Measurements from ENCODE around the gene CDC42BPB. TPM values are rescaled to one million over a fixed set of nuclear protein-coding genes. Genes with fewer than 3 reads are reported as not detected.

Gene CDC42BPB
- total and polyA plus RNA-seq, 2 of the 13 experiments (the other 11 are each of a cell fraction or from before 2014, with no cell fraction given), result 19.7 to 32.3 TPM

DNA sequence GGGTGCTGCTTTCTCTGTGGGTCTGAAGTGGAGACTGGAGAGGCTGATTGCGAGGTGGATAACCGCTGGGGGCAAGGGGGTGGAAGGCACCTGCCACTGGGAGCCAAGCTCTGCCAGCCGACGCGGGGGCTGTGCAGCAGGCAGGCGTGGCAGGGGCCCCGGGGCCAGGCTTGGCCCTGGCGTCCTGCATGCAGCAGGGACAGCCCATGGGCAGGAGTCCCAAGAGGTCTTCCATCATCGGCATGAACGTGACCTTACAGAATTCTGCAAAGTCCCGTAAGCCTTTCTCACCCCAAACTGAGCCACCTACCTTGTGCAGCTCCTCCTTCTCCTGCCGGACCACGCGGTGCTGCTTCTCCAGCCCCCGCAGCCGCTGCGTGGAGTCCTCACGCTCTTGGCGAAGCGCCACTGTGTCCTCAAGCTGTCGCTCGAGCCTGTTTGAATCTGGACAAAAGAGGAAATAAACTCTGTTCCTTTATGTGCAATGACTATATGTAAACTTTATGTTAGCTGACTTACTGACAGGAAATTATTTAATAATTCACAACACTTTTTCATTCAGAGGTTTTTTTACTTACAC lies 83.6 kb downstream of the CDC42BPB start:
- intact Hi-C loops (cut with micrococcal nuclease; ENCODE audit: unreplicated experiment), result no loop called here
- H3K9ac ChIP-seq (ENCODE audit: insufficient read depth, low read depth, low read length), result no peak overlapping the region
- in situ Hi-C loops (cut with HindIII; ENCODE audit: extremely low pct_ligation_motif_present, low pct_unique_long_range_greater_than_20kb), result no loop called here
- DNase-seq (ENCODE audit: low spot score) (no peak), ATAC-seq (no peak), FAIRE-seq (no peak)
- H2AFZ ChIP-seq (ENCODE audit: low read length), result no peak overlapping the region
- H3K4me3 ChIP-seq (replicated peaks in 1 of 3; ENCODE audit: insufficient read depth in 1 of 3, low read depth in 2 of 3, low read length in 3 of 3), result no peak overlapping the region
- no peak overlapping the region for H3K4me2 ChIP-seq (ENCODE audit: low read depth, low read length)
- H3K9me3 ChIP-seq (ENCODE audit: low read length), result no peaks in the 10 kb centered on the region
- no peaks in the 10 kb centered on the region for H4K20me1 ChIP-seq (ENCODE audit: insufficient read depth, low read length)
- H3K79me2 ChIP-seq (ENCODE audit: insufficient read depth, low read length), result no peaks in the 10 kb centered on the region
- H3K4me1 ChIP-seq (ENCODE audit: insufficient read depth, low read length), result no peaks in the 10 kb centered on the region
- peaks cover 28 to 73% of the 10 kb centered on the region in 2 experiments; a peak in 4 of 5 replicates for H3K36me3 ChIP-seq (replicated peaks in 1 of 2; ENCODE audit: control insufficient read depth in 1 of 2, insufficient read depth in 2 of 2, low read length in 2 of 2)
- CTCF ChIA-PET (ENCODE audit: low intra/inter-chr PET ratio, low total read pairs), result no interaction called here
- H3K27ac ChIP-seq (ENCODE audit: extremely low read length, insufficient read depth, low read length), result no peak overlapping the region
- no peak for TF ChIP-seq UBTF (CRISPR knock-in tag; IDR thresholded peaks at IDR 0.05)
- POLR2A ChIA-PET, result no interaction called here
- BruUV-seq (replicated peaks), result no TSS peak
- WGBS (ENCODE audit: low lambda C conversion rate), result 98% methylated on average over 20 of the region's 22 CpGs
- H3K27me3 ChIP-seq (ENCODE audit: control insufficient read depth in 1 of 2, insufficient read depth in 2 of 2, low read length in 2 of 2), result no peaks in the 10 kb centered on the region; a peak in 1 of 5 replicates

DNA sequence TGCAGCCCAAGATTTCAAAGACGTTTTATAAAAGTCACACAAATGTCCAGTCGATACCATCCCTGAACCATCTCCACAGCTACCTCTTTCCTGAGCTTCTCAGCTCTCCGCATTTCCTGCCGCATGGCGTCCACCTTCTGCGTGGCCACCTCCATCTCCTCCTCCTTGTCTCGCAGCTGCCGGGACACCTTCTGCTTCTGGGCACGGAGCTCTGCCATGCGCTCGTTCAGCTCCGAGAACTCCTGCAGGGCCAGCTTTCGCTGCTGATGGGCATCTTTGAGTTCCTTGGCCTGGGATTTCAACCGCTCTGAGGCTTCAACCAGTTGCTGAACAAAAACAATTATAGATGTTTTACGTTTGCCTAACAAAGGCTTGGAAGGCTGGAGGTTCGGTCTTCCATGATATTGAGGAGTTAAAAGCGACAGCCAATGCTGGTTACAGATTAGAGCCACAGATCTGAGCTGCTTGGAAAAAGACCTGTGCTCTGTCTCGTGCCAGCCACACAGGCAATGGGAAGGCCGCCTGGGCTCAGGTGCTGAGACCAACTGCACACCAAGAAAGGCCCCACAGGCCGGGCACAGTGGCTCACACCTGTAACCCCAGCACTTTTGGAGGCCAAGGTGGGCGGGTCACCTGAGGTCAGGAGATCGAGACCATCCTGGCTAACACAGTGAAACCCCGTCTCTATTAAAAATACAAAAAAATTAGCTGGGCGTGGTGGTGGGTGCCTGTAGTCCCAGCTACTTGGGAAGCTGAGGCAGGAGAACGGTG lies 85.3 kb downstream of the CDC42BPB start:
- CTCF ChIA-PET (ENCODE audit: low intra/inter-chr PET ratio, low total read pairs), result no interaction called here
- H4K20me1 ChIP-seq (ENCODE audit: insufficient read depth, low read length), result no peaks in the 10 kb centered on the region
- ATAC-seq (no peak), FAIRE-seq (no peak), DNase-seq (ENCODE audit: low spot score) (no peak)
- H3K4me3 ChIP-seq (replicated peaks in 1 of 3; ENCODE audit: insufficient read depth in 1 of 3, low read depth in 2 of 3, low read length in 3 of 3), result no peak overlapping the region
- no peak overlapping the region for H3K4me2 ChIP-seq (ENCODE audit: low read depth, low read length)
- no peaks in the 10 kb centered on the region for H3K4me1 ChIP-seq (ENCODE audit: insufficient read depth, low read length)
- no peak overlapping the region for H2AFZ ChIP-seq (ENCODE audit: low read length)
- H3K79me2 ChIP-seq (ENCODE audit: insufficient read depth, low read length), result no peaks in the 10 kb centered on the region
- no peak for TF ChIP-seq ZNF850 (CRISPR knock-in tag; conservative IDR thresholded peaks at IDR 0.05)
- no peak for TF ChIP-seq ZFY (CRISPR knock-in tag; IDR thresholded peaks at IDR 0.05)
- no peak for TF ChIP-seq ZNF333 (CRISPR knock-in tag; IDR thresholded peaks at IDR 0.05; ENCODE audit: borderline replicate concordance)
- no peak for TF ChIP-seq ZBTB4 (CRISPR knock-in tag; IDR thresholded peaks at IDR 0.05; ENCODE audit: borderline replicate concordance)
- no peak for TF ChIP-seq ZNF326 (CRISPR knock-in tag; IDR thresholded peaks at IDR 0.05; ENCODE audit: borderline replicate concordance)
- TF ChIP-seq ZBTB26 (CRISPR knock-in tag; IDR thresholded peaks at IDR 0.05; ENCODE audit: borderline replicate concordance), result no peak
- no peak for TF ChIP-seq ESRRA (CRISPR knock-in tag; IDR thresholded peaks at IDR 0.05; ENCODE audit: low read depth)
- peaks cover 31 to 74% of the 10 kb centered on the region in 2 experiments; a peak in 4 of 5 replicates for H3K36me3 ChIP-seq (replicated peaks in 1 of 2; ENCODE audit: control insufficient read depth in 1 of 2, insufficient read depth in 2 of 2, low read length in 2 of 2)
- H3K9me3 ChIP-seq (ENCODE audit: low read length), result no peaks in the 10 kb centered on the region
- no peak overlapping the region for H3K27ac ChIP-seq (ENCODE audit: extremely low read length, insufficient read depth, low read length)
- 93% methylated on average over 25 of the region's 25 CpGs for WGBS (ENCODE audit: low lambda C conversion rate)
- in situ Hi-C loops (cut with HindIII; ENCODE audit: extremely low pct_ligation_motif_present, low pct_unique_long_range_greater_than_20kb) (no loop called here), intact Hi-C loops (cut with micrococcal nuclease; ENCODE audit: unreplicated experiment) (no loop called here)
- no TSS peak for BruUV-seq (replicated peaks)
- POLR2A ChIA-PET, result no interaction called here
- no peak overlapping the region for H3K9ac ChIP-seq (ENCODE audit: insufficient read depth, low read depth, low read length)
- no peaks in the 10 kb centered on the region for H3K27me3 ChIP-seq (ENCODE audit: control insufficient read depth in 1 of 2, insufficient read depth in 2 of 2, low read length in 2 of 2)
